Bronchial epithelial cell (primary cell): ENCODE measurements around the gene PRDM4. TPM values are rescaled to one million over a fixed set of nuclear protein-coding genes. Genes with fewer than 3 reads are reported as not detected.

ENCODE experiments used
- DNase-seq: peaks from one replicate; pipeline ENCODE4 v3.0.0-alpha.2; 2010; ENCODE audit warnings: low read depth
- FAIRE-seq: peaks from 2 replicates; lab custom pipeline; 2011; peaks lifted over from hg19 to GRCh38; lab: Jason Lieb, UNC
- H3K27me3 ChIP-seq: 2 replicates; pipeline ENCODE4 v1.5.1; 2011; ENCODE audit warnings: low read length; ENCODE audit not compliant: control insufficient read depth, insufficient read depth
- H3K36me3 ChIP-seq: 2 replicates; pipeline ENCODE4 v1.5.1; 2011; ENCODE audit warnings: low read length; ENCODE audit not compliant: control insufficient read depth, insufficient read depth
- H3K4me3 ChIP-seq: 2 replicates; pipeline ENCODE4 v1.5.1; 2011; ENCODE audit warnings: mild to moderate bottlenecking, low read depth, low read length, control low read depth
- CTCF ChIP-seq: IDR thresholded peaks from 2 replicates; pipeline ENCODE4 v1.5.1; 2011; ENCODE audit warnings: mild to moderate bottlenecking, moderate library complexity, low read length, control low read depth, inconsistent platforms; ENCODE audit not compliant: insufficient read depth, severe bottlenecking
- total RNA-seq: library from RNA; depleted of rRNA; stranded (reverse); fragments of >200 nt; gene quantifications from 2 replicates; pipeline ENCODE4 v1.2.1, GENCODE V29; 2014

Gene PRDM4
- total RNA-seq = 21.3 and 21.9 TPM in 2 replicates

- H3K4me3 ChIP-seq = peak within 1 kb of the TSS; percentile 57
- FAIRE-seq (no peak), DNase-seq (peak; percentile 82)
- no peaks in the 10 kb centered on the region for H3K27me3 ChIP-seq
- peaks cover 6% of the 10 kb centered on the region for H3K36me3 ChIP-seq
- no peak for TF ChIP-seq CTCF
These were observed at the start of gene PRDM4 for GRCh38 chr12:107760809-107761501. PRDM4 (minus strand) TSS chr12:107761137; CDS start chr12:107760515, 622 bp downstream.

- DNase-seq (no peak), FAIRE-seq (no peak)
- no peak for TF ChIP-seq CTCF
- Histone ChIP-seq H3K36me3 (no peaks in the 10 kb centered on the region), H3K27me3 (no peaks in the 10 kb centered on the region), H3K4me3 (no peak overlapping the region)
These were observed 46.7 kb upstream of the PRDM4 start for GRCh38 chr12:107807471-107808150.

- Histone ChIP-seq H3K27me3 (no peaks in the 10 kb centered on the region), H3K4me3 (no peak overlapping the region), H3K36me3 (no peaks in the 10 kb centered on the region)
- TF ChIP-seq CTCF = no peak
- no peak for FAIRE-seq
- no peak for DNase-seq
These were observed 44.7 kb upstream of the PRDM4 start for GRCh38 chr12:107805488-107806180.

- Histone ChIP-seq H3K36me3 (no peaks in the 10 kb centered on the region), H3K4me3 (no peak overlapping the region), H3K27me3 (no peaks in the 10 kb centered on the region)
- TF ChIP-seq CTCF = no peak
- FAIRE-seq (no peak), DNase-seq (no peak)
These were observed 42.2 kb upstream of the PRDM4 start for GRCh38 chr12:107803092-107803491.

GRCh38 chr12:107801150-107801549 lies 40.2 kb upstream of the PRDM4 start:
- no peak for TF ChIP-seq CTCF
- Histone ChIP-seq H3K4me3 (no peak overlapping the region), H3K36me3 (no peaks in the 10 kb centered on the region), H3K27me3 (no peaks in the 10 kb centered on the region)
- FAIRE-seq = no peak
- no peak for DNase-seq
